K562 (cell line): ENCODE data around the gene RPN1. TPM values are rescaled to one million over a fixed set of nuclear protein-coding genes. Genes with fewer than 3 reads are reported as not detected.

Experiments used
- ATAC-seq: fragments of 200-7000 bp; cut with Tn5 transposase; 3 replicates; pipeline ENCODE4 v1.9.1; 2020; ENCODE audit warnings: moderate library complexity
- BruUV-seq: library from RNA; stranded (reverse); fragments of 400-500 nt; replicated peaks from 2 replicates; lab custom pipeline; 2021; lab: Mats Ljungman, UMichigan
- CTCF ChIA-PET: fragments of 300-600 bp; formaldehyde crosslinking; extraction: SDS; loops from one replicate; lab custom pipeline; 2021; ENCODE audit warnings: low intra/inter-chr PET ratio; lab: Yijun Ruan, JAX
- POLR2A ChIA-PET: fragments of 300-600, 350-650 bp; sonication (Branson Sonifier 250); formaldehyde crosslinking; extraction: SDS; loops from one replicate; lab custom pipeline; 2021; ENCODE audit warnings: antibody characterized with exemption, inconsistent platforms; lab: Yijun Ruan, JAX
- DNase-seq, 4 experiments: peaks; one replicate each; pipeline versions ENCODE4 v3.0.0 to v3.0.0-alpha.2; 2011 to 2018; ENCODE audit warnings: low spot score in 3 of 4, mixed read lengths in 3 of 4; ENCODE audit errors: extremely low read depth in 1 of 4
- FAIRE-seq: peaks from 2 replicates; lab custom pipeline; 2011; peaks lifted over from hg19 to GRCh38; lab: Jason Lieb, UNC
- H2AFZ ChIP-seq: 2 replicates; pipeline ENCODE4 v1.6.0; 2011; ENCODE audit warnings: low read depth, low read length, control low read depth, inconsistent platforms
- H3K27ac ChIP-seq: fragments of 200-600 bp; 3 replicates; pipeline ENCODE4 v1.8.0; 2011; ENCODE audit warnings: low read depth, mild to moderate bottlenecking, control low read depth, inconsistent platforms, low read length, moderate library complexity, mixed read lengths; ENCODE audit errors: extremely low read depth
- H3K27me3 ChIP-seq, 2 experiments: fragments of 300-600 bp in 1 of 2; 2 replicates in 1 of 2; 3 replicates in 1 of 2; pipeline versions ENCODE4 v1.6.0 to v1.8.0; 2011; ENCODE audit warnings: inconsistent platforms in 2 of 2, low read length in 2 of 2, mild to moderate bottlenecking in 1 of 2, mixed read lengths in 1 of 2, moderate library complexity in 1 of 2; ENCODE audit not compliant: control insufficient read depth in 2 of 2, insufficient read depth in 2 of 2
- H3K36me3 ChIP-seq: fragments of 300-600 bp; 3 replicates; pipeline ENCODE4 v1.8.0; 2011; ENCODE audit warnings: mild to moderate bottlenecking, low read length, inconsistent platforms; ENCODE audit not compliant: control insufficient read depth, insufficient read depth
- H3K4me1 ChIP-seq, 2 experiments: fragments of 200-600 bp in 1 of 2; replicated peaks in 1 of 2; 2 replicates in 1 of 2; 3 replicates in 1 of 2; pipeline versions ENCODE4 v1.5.1 to v1.8.0; 2011; ENCODE audit warnings: inconsistent platforms in 2 of 2, low read length in 2 of 2, mild to moderate bottlenecking in 1 of 2, mixed read lengths in 1 of 2, moderate library complexity in 1 of 2; ENCODE audit not compliant: control insufficient read depth in 2 of 2, insufficient read depth in 2 of 2
- H3K4me2 ChIP-seq: 2 replicates; pipeline ENCODE4 v1.6.1; 2011; ENCODE audit warnings: low read length, control low read depth, inconsistent platforms, mixed read lengths; ENCODE audit not compliant: insufficient read depth
- H3K4me3 ChIP-seq: fragments of 200-600 bp; sonication (generic), shearing (Covaris generic); 2 replicates; pipeline ENCODE4 v1.5.1; 2016; ENCODE audit warnings: control low read depth, inconsistent platforms
- H3K79me2 ChIP-seq: fragments of 200-600 bp; 3 replicates; pipeline ENCODE4 v1.8.0; 2011; ENCODE audit warnings: low read length, inconsistent platforms; ENCODE audit not compliant: control insufficient read depth, insufficient read depth
- H3K9ac ChIP-seq, 2 experiments: 2 replicates each; pipeline versions ENCODE4 v1.6.0 to v1.6.1; 2011; ENCODE audit warnings: low read depth in 2 of 2, low read length in 2 of 2, control low read depth in 1 of 2, inconsistent platforms in 1 of 2, mild to moderate bottlenecking in 1 of 2, mixed read lengths in 1 of 2; ENCODE audit not compliant: insufficient read depth in 1 of 2
- H3K9me1 ChIP-seq: one replicate; pipeline ENCODE4 v1.6.0; 2011; ENCODE audit warnings: inconsistent platforms, mild to moderate bottlenecking, low read length, moderate library complexity; ENCODE audit not compliant: control insufficient read depth, insufficient read depth
- H3K9me3 ChIP-seq: replicated peaks from 2 replicates; pipeline ENCODE4 v1.5.1; 2011; ENCODE audit warnings: low read depth, low read length, inconsistent platforms; ENCODE audit not compliant: control insufficient read depth, insufficient read depth
- H4K20me1 ChIP-seq: replicated peaks from 2 replicates; pipeline ENCODE4 v1.6.1; 2011; ENCODE audit warnings: low read length, inconsistent platforms, mixed read lengths; ENCODE audit not compliant: control insufficient read depth, insufficient read depth
- CBX3 ChIP-seq, 2 experiments: IDR thresholded peaks; 1 replicate in 1 of 2; 2 replicates in 1 of 2; pipeline ENCODE4 v1.6.1; 2012; ENCODE audit warnings: inconsistent platforms in 2 of 2, low read length in 2 of 2, borderline replicate concordance in 1 of 2, control low read depth in 1 of 2
- CBX5 ChIP-seq: IDR thresholded peaks from 2 replicates; pipeline ENCODE4 v1.6.1; 2014; ENCODE audit warnings: low read depth, borderline replicate concordance
- DACH1 ChIP-seq: fragments of 450-650 bp; IDR thresholded peaks from 2 replicates; pipeline ENCODE4 v1.6.1; 2018; ENCODE audit not compliant: partially characterized antibody
- KLF1 ChIP-seq: fragments of 450-650 bp; IDR thresholded peaks from 2 replicates; pipeline ENCODE4 v1.6.1; 2016; ENCODE audit warnings: missing genetic modification characterization, missing compliant biosample characterization
- NCOA6 ChIP-seq: fragments of 450-650 bp; IDR thresholded peaks from 2 replicates; pipeline ENCODE4 v1.6.1; 2017; ENCODE audit warnings: mild to moderate bottlenecking
- RBM39 ChIP-seq: fragments of 200-400 bp; formaldehyde crosslinking; optimal IDR thresholded peaks from 2 replicates; pipeline ENCODE3; 2018; ENCODE audit warnings: low read depth, low read length
- TOE1 ChIP-seq, 2 experiments: fragments of 450-650 bp in 1 of 2; sonication (generic) in 1 of 2; formaldehyde crosslinking in 1 of 2; IDR thresholded peaks; 2 replicates each; pipeline versions ENCODE4 v1.7.1 to v1.8.0; 2016 to 2022; ENCODE audit warnings: borderline replicate concordance in 2 of 2, mild to moderate bottlenecking in 2 of 2, antibody characterized with exemption in 1 of 2, inconsistent platforms in 1 of 2, low read depth in 1 of 2, missing genetic modification reagents in 1 of 2, moderate library complexity in 1 of 2
- USF2 ChIP-seq: sonication (generic); formaldehyde crosslinking; IDR thresholded peaks from 2 replicates; pipeline ENCODE4 v1.5.0; 2020; ENCODE audit warnings: missing genetic modification reagents
- ZKSCAN8 ChIP-seq: fragments of 200-800 bp; sonication (Bioruptor generic); IDR thresholded peaks from 2 replicates; pipeline ENCODE4 v1.6.1; 2016; ENCODE audit warnings: missing genetic modification characterization, missing compliant biosample characterization
- ZNF197 ChIP-seq: fragments of 200-800 bp; sonication (Bioruptor generic); IDR thresholded peaks from 2 replicates; pipeline ENCODE4 v1.6.1; 2016; ENCODE audit warnings: low read depth, missing genetic modification characterization, missing compliant biosample characterization
- ZNF407 ChIP-seq: fragments of 450-650 bp; IDR thresholded peaks from 2 replicates; pipeline ENCODE4 v1.6.1; 2016; ENCODE audit warnings: low read depth
- WGBS: fragments of 100-300 bp; shearing (Covaris generic); methylation state at CpG from one replicate; pipeline ENCODE4 v1.1.6; 2016; ENCODE audit warnings: low coverage, mixed read lengths; ENCODE audit not compliant: insufficient coverage; ENCODE audit errors: missing lambda C conversion rate; 5-methylcytosine and 5-hydroxymethylcytosine counted together
- in situ Hi-C: fragments of 300-500 bp; cut with MboI; formaldehyde crosslinking; loops from 4 replicates; pipeline ENCODE4 v1.15.0; 2018; ENCODE audit warnings: inconsistent platforms, mixed read lengths
- intact Hi-C: fragments of 100-400 bp; cut with micrococcal nuclease; formaldehyde crosslinking; loops from 2 replicates; pipeline ENCODE4 v1.14.2; 2022
- polyA plus RNA-seq, 8 experiments: library from polyadenylated mRNA; depleted of rRNA in 4 of 8; stranded (reverse) in 5 of 8; unstranded in 3 of 8; fragments of >200 nt; fragmentation: Nextera tagmentation in 2 of 8; fragmentation: Illumina TruSeq in 1 of 8; extraction: Ambion mirVana in 2 of 8; extraction: Trizol in 1 of 8; gene quantifications; 2 replicates each; pipeline versions ENCODE4 v1.2.1 to v1.2.3, GENCODE V29; 2011 to 2014; ENCODE audit warnings: inconsistent platforms in 1 of 8, missing spikeins in 1 of 8
- total RNA-seq, 7 experiments: library from RNA; depleted of rRNA in 6 of 7; stranded (reverse); fragments of >200 nt in 6 of 7; fragmentation: Illumina TruSeq in 2 of 7; extraction: Trizol in 2 of 7; gene quantifications; 2 replicates each; pipeline versions ENCODE4 v1.2.1 to v1.2.3, GENCODE V29; 2011 to 2021; ENCODE audit warnings: low replicate concordance in 1 of 7

Gene RPN1
- total and polyA plus RNA-seq, 9 of the 15 experiments (the other 6 are each of a cell fraction or from before 2014, with no cell fraction given), result 39.5 to 300 (median 148) TPM

GRCh38 chr3:128579927-128580326 lies 70.7 kb downstream of the RPN1 start:
- Histone ChIP-seq H3K4me1 (peaks cover 7 to 28% of the 10 kb centered on the region in 2 experiments; a peak in 4 of 5 replicates), H2AFZ (no peak overlapping the region), H3K9ac (no peak overlapping the region), H3K4me3 (no peak overlapping the region), H3K4me2 (no peak overlapping the region), H3K27me3 (no peaks in the 10 kb centered on the region), H3K79me2 (no peaks in the 10 kb centered on the region), H3K9me1 (no peaks in the 10 kb centered on the region), H3K9me3 (peaks cover 5% of the 10 kb centered on the region), H3K27ac (no peak overlapping the region), H3K36me3 (no peaks in the 10 kb centered on the region), H4K20me1 (no peaks in the 10 kb centered on the region)
- FAIRE-seq, result no peak
- no peak for DNase-seq
- 67% methylated on average over 2 of the region's 2 CpGs for WGBS
- ChIA-PET CTCF (no interaction called here), POLR2A (interaction anchor here (0.6 kb wide), 1 partner anchor 104 kb away, joined by 3 read pairs; no protein-coding TSS in a partner anchor)
- in situ Hi-C loops, result no loop called here
- ATAC-seq, result no peak
- intact Hi-C loops, result loop anchor here (10.0 kb wide), 1 partner anchor 145 kb away; no protein-coding TSS in a partner anchor
- BruUV-seq, result no TSS peak
- TF ChIP-seq DACH1 (peak; percentile 33), TOE1 (IDR thresholded peaks at IDR 0.05; ENCODE audit: borderline replicate concordance) (peak; percentile 79; the same call in 1 of the 2 replicates), TOE1 (CRISPR knock-in tag; IDR thresholded peaks at IDR 0.05; ENCODE audit: borderline replicate concordance, low read depth) (no peak), CBX5 (peak; percentile 58; the same call in 1 of the 2 replicates), ZKSCAN8 (CRISPR knock-in tag) (no peak), ZNF407 (no peak), USF2 (CRISPR knock-in tag) (peak; percentile 78), KLF1 (tag) (no peak), NCOA6 (no peak), ZNF197 (CRISPR knock-in tag) (no peak), CBX3 (IDR thresholded peaks at IDR 0.05; ENCODE audit: borderline replicate concordance in 1 of 2, low read length in 2 of 2) (peak in 1 of 2 experiments; percentile 92; a peak in 2 of 3 replicates), RBM39 (no peak)
